ENCODE measurements around the gene STEAP1B. TPM values are rescaled to one million over a fixed set of nuclear protein-coding genes. Genes with fewer than 3 reads are reported as not detected.

The STEAP1B gene
- polyA plus RNA-seq, 1 of the 3 experiments (the other 2 are of a cell fraction), result 14.7 TPM

GRCh38 chr7:22400150-22400814 lies 99.7 kb downstream of the STEAP1B start:
- H3K79me2 ChIP-seq (ENCODE audit: insufficient read depth), result no peaks in the 10 kb centered on the region
- H2AFZ ChIP-seq (ENCODE audit: low read depth), result no peak overlapping the region
- H3K4me2 ChIP-seq, result no peak overlapping the region
- no peaks in the 10 kb centered on the region for H3K27me3 ChIP-seq (ENCODE audit: insufficient read depth)
- H3K4me3 ChIP-seq (ENCODE audit: low read depth in 2 of 2, low read length in 1 of 2), result no peak overlapping the region
- H3K36me3 ChIP-seq (replicated peaks in 1 of 2; ENCODE audit: control insufficient read depth in 1 of 2, insufficient read depth in 2 of 2, low read length in 1 of 2), result no peaks in the 10 kb centered on the region
- H3K9me3 ChIP-seq, result no peaks in the 10 kb centered on the region
- ChIA-PET CTCF (interaction anchor here (0.9 to 1.3 kb wide), 4 partner anchors 9 to 22 kb away, joined by 3 read pairs; no protein-coding TSS in a partner anchor), POLR2A (no interaction called here)
- no peak for DNase-seq
- H3F3A ChIP-seq (replicated peaks; ENCODE audit: insufficient read depth), result peaks cover 25% of the 10 kb centered on the region
- no peak overlapping the region for H3K9ac ChIP-seq
- TF ChIP-seq TAF1 (IDR thresholded peaks at IDR 0.05; ENCODE audit: borderline replicate concordance, low read depth, low read length) (no peak), EZH2phosphoT487 (IDR thresholded peaks at IDR 0.05; ENCODE audit: borderline replicate concordance, low read depth) (no peak), ZBTB33 (IDR thresholded peaks at IDR 0.05; ENCODE audit: borderline replicate concordance, low read depth) (no peak), RCOR1 (IDR thresholded peaks at IDR 0.05; ENCODE audit: low read length) (no peak), RFX5 (IDR thresholded peaks at IDR 0.05; ENCODE audit: low read length) (no peak), RXRA (IDR thresholded peaks at IDR 0.05; ENCODE audit: borderline replicate concordance, low read depth) (no peak), FOXJ3 (CRISPR knock-in tag; IDR thresholded peaks at IDR 0.05) (no peak), GABPA (IDR thresholded peaks at IDR 0.05; ENCODE audit: low read depth) (no peak)
- TF ChIP-seq, protein P1, sequence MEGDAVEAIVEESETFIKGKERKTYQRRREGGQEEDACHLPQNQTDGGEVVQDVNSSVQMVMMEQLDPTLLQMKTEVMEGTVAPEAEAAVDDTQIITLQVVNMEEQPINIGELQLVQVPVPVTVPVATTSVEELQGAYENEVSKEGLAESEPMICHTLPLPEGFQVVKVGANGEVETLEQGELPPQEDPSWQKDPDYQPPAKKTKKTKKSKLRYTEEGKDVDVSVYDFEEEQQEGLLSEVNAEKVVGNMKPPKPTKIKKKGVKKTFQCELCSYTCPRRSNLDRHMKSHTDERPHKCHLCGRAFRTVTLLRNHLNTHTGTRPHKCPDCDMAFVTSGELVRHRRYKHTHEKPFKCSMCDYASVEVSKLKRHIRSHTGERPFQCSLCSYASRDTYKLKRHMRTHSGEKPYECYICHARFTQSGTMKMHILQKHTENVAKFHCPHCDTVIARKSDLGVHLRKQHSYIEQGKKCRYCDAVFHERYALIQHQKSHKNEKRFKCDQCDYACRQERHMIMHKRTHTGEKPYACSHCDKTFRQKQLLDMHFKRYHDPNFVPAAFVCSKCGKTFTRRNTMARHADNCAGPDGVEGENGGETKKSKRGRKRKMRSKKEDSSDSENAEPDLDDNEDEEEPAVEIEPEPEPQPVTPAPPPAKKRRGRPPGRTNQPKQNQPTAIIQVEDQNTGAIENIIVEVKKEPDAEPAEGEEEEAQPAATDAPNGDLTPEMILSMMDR (IDR thresholded peaks at IDR 0.05), result no peak
- TF ChIP-seq, protein P2, sequence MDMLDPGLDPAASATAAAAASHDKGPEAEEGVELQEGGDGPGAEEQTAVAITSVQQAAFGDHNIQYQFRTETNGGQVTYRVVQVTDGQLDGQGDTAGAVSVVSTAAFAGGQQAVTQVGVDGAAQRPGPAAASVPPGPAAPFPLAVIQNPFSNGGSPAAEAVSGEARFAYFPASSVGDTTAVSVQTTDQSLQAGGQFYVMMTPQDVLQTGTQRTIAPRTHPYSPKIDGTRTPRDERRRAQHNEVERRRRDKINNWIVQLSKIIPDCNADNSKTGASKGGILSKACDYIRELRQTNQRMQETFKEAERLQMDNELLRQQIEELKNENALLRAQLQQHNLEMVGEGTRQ (IDR thresholded peaks at IDR 0.05; ENCODE audit: borderline replicate concordance, low read depth, low read length), result no peak
- peaks cover 0 to 20% of the 10 kb centered on the region in 2 experiments; a peak in 3 of 4 replicates for H3K4me1 ChIP-seq (ENCODE audit: control insufficient read depth in 1 of 2, insufficient read depth in 2 of 2, low read depth in 1 of 2, low read length in 1 of 2)
- H3K9me2 ChIP-seq, result no peaks in the 10 kb centered on the region
- H4K20me1 ChIP-seq (ENCODE audit: insufficient read depth), result no peaks in the 10 kb centered on the region
- H3K27ac ChIP-seq (ENCODE audit: low read depth in 2 of 2, low read length in 1 of 2), result peak overlapping the region in 1 of 2 experiments; percentile 69; a peak in 1 of 4 replicates
- 81% methylated on average over 10 of the region's 10 CpGs for WGBS (ENCODE audit: low lambda C conversion rate)

DNA sequence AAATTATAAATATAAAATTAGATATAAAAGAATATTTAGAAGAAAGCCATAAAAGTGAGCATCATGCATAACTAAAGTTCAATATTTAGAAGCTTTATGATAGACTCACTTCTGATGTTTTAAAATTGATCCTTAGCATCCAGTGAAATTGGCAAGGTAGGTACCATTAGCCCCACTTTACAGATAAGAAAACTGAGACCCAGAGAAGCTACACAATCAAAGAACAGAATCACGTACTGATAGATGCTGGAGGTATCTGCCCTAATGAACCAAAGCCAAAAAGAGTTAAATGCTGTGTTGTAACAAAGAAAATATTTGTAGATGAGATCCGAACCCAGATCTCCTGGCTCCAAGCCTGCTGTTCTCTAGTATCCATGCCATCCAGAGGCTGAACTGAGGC lies 100.4 kb downstream of the STEAP1B start:
- H3K36me3 ChIP-seq (replicated peaks in 1 of 2; ENCODE audit: control insufficient read depth in 1 of 2, insufficient read depth in 2 of 2, low read length in 1 of 2), result no peaks in the 10 kb centered on the region
- peaks cover 25% of the 10 kb centered on the region for H3F3A ChIP-seq (replicated peaks; ENCODE audit: insufficient read depth)
- H3K27me3 ChIP-seq (ENCODE audit: insufficient read depth), result no peaks in the 10 kb centered on the region
- no peaks in the 10 kb centered on the region for H3K79me2 ChIP-seq (ENCODE audit: insufficient read depth)
- H3K4me1 ChIP-seq (ENCODE audit: control insufficient read depth in 1 of 2, insufficient read depth in 2 of 2, low read depth in 1 of 2, low read length in 1 of 2), result peaks cover 0 to 20% of the 10 kb centered on the region in 2 experiments; a peak in 3 of 4 replicates
- WGBS (ENCODE audit: low lambda C conversion rate), result 79% methylated on average over 2 of the region's 2 CpGs
- no peak overlapping the region for H2AFZ ChIP-seq (ENCODE audit: low read depth)
- ChIA-PET POLR2A (no interaction called here), CTCF (interaction anchor here (0.9 to 1.1 kb wide), 2 partner anchors 10 to 21 kb away, joined by 3 read pairs; no protein-coding TSS in a partner anchor)
- no peaks in the 10 kb centered on the region for H3K9me3 ChIP-seq
- DNase-seq, result no peak
- H3K9me2 ChIP-seq, result no peaks in the 10 kb centered on the region
- no peak for TF ChIP-seq TEAD4 (IDR thresholded peaks at IDR 0.05; ENCODE audit: borderline replicate concordance, insufficient read depth)
- no peak for TF ChIP-seq NRF1 (IDR thresholded peaks at IDR 0.05; ENCODE audit: low read depth, low read length)
- no peak for TF ChIP-seq FOSL2 (IDR thresholded peaks at IDR 0.05; ENCODE audit: borderline replicate concordance, low read depth)
- TF ChIP-seq, protein P3, sequence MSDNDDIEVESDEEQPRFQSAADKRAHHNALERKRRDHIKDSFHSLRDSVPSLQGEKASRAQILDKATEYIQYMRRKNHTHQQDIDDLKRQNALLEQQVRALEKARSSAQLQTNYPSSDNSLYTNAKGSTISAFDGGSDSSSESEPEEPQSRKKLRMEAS (IDR thresholded peaks at IDR 0.05; ENCODE audit: low read depth), result no peak
- no peak for TF ChIP-seq EZH2phosphoT487 (IDR thresholded peaks at IDR 0.05; ENCODE audit: borderline replicate concordance, low read depth)
- TF ChIP-seq MEF2A (IDR thresholded peaks at IDR 0.05; ENCODE audit: borderline replicate concordance, low read depth), result no peak
- TF ChIP-seq FOXM1 (IDR thresholded peaks at IDR 0.05; ENCODE audit: low read depth), result no peak
- H3K4me2 ChIP-seq, result no peak overlapping the region
- H3K4me3 ChIP-seq (ENCODE audit: low read depth in 2 of 2, low read length in 1 of 2), result no peak overlapping the region
- no peaks in the 10 kb centered on the region for H4K20me1 ChIP-seq (ENCODE audit: insufficient read depth)
- no peak overlapping the region for H3K27ac ChIP-seq (ENCODE audit: low read depth in 2 of 2, low read length in 1 of 2)
- no peak overlapping the region for H3K9ac ChIP-seq
